ENCODE data around the gene BEND6. TPM values are rescaled to one million over a fixed set of nuclear protein-coding genes. Genes with fewer than 3 reads are reported as not detected.
"Not testable (repeated sequence)": the region's sequence is repeated elsewhere in the genome, so short reads cannot be mapped to it uniquely, and the experiment has no call there.

Gene BEND6
- total RNA-seq, 1 donor from 2014 or later: 0.38 TPM

GRCh38 chr6:57006101-57006500 lies 51.2 kb downstream of the BEND6 start:
- no peak for TF ChIP-seq CTCF (IDR thresholded peaks at IDR 0.05; ENCODE audit: borderline replicate concordance)
- intact Hi-C loops (cut with micrococcal nuclease): no loop called here

GRCh38 chr6:57008069-57008468 lies 53.2 kb downstream of the BEND6 start:
- intact Hi-C loops (cut with micrococcal nuclease); H3K9me3 ChIP-seq (replicated peaks); H3K4me3 ChIP-seq; H3K27ac ChIP-seq (replicated peaks); DNase-seq; H3K4me1 ChIP-seq; H3K27me3 ChIP-seq (ENCODE audit: low read depth); H3K36me3 ChIP-seq: not testable (repeated sequence)

More at GRCh38 chr6:57006101-57006500, 51.2 kb downstream of the BEND6 start:
- no peaks in the 10 kb centered on the region for H3K9me3 ChIP-seq (replicated peaks)
- no peak for DNase-seq
- no peak overlapping the region for H3K4me3 ChIP-seq
- H3K27ac ChIP-seq (replicated peaks): no peak overlapping the region
- H3K4me1 ChIP-seq: no peaks in the 10 kb centered on the region
- no peaks in the 10 kb centered on the region for H3K36me3 ChIP-seq
- no peaks in the 10 kb centered on the region for H3K27me3 ChIP-seq (ENCODE audit: low read depth)

- intact Hi-C loops (cut with micrococcal nuclease): no loop called here
- Histone ChIP-seq H3K4me3 (no peak overlapping the region), H3K27ac (replicated peaks) (no peak overlapping the region), H3K36me3 (no peaks in the 10 kb centered on the region), H3K9me3 (replicated peaks) (no peaks in the 10 kb centered on the region), H3K27me3 (ENCODE audit: low read depth) (no peaks in the 10 kb centered on the region), H3K4me1 (no peaks in the 10 kb centered on the region)
- TF ChIP-seq CTCF (IDR thresholded peaks at IDR 0.05; ENCODE audit: borderline replicate concordance): no peak
- no peak for DNase-seq
Measured at GRCh38 chr6:57013521-57013926, 58.6 kb downstream of the BEND6 start.

GRCh38 chr6:57017069-57017468 lies 62.2 kb downstream of the BEND6 start:
- intact Hi-C loops (cut with micrococcal nuclease): no loop called here
- no peak overlapping the region for H3K4me3 ChIP-seq

GRCh38 chr6:57017841-57018240 lies 62.9 kb downstream of the BEND6 start:
- TF ChIP-seq CTCF (IDR thresholded peaks at IDR 0.05; ENCODE audit: borderline replicate concordance): no peak
- H3K36me3 ChIP-seq: no peaks in the 10 kb centered on the region
- H3K27ac ChIP-seq (replicated peaks): no peak overlapping the region
- no peaks in the 10 kb centered on the region for H3K27me3 ChIP-seq (ENCODE audit: low read depth)
- intact Hi-C loops (cut with micrococcal nuclease): no loop called here
- H3K4me3 ChIP-seq: no peak overlapping the region
- H3K4me1 ChIP-seq: no peaks in the 10 kb centered on the region
- DNase-seq: no peak
- H3K9me3 ChIP-seq (replicated peaks): no peaks in the 10 kb centered on the region

More at GRCh38 chr6:57017069-57017468, 62.2 kb downstream of the BEND6 start:
- no peaks in the 10 kb centered on the region for H3K4me1 ChIP-seq
- H3K27ac ChIP-seq (replicated peaks): no peak overlapping the region
- TF ChIP-seq CTCF (IDR thresholded peaks at IDR 0.05; ENCODE audit: borderline replicate concordance): no peak
- no peaks in the 10 kb centered on the region for H3K36me3 ChIP-seq
- no peaks in the 10 kb centered on the region for H3K9me3 ChIP-seq (replicated peaks)
- DNase-seq: no peak
- H3K27me3 ChIP-seq (ENCODE audit: low read depth): no peaks in the 10 kb centered on the region

GRCh38 chr6:57019434-57019833 lies 64.5 kb downstream of the BEND6 start:
- no peak for TF ChIP-seq CTCF (IDR thresholded peaks at IDR 0.05; ENCODE audit: borderline replicate concordance)
- intact Hi-C loops (cut with micrococcal nuclease): no loop called here
- DNase-seq: no peak

More at GRCh38 chr6:57019434-57019833, 64.5 kb downstream of the BEND6 start:
- Histone ChIP-seq H3K36me3 (no peaks in the 10 kb centered on the region), H3K4me3 (no peak overlapping the region), H3K4me1 (no peaks in the 10 kb centered on the region), H3K27ac (replicated peaks) (no peak overlapping the region), H3K9me3 (replicated peaks) (peaks cover 12% of the 10 kb centered on the region), H3K27me3 (ENCODE audit: low read depth) (no peaks in the 10 kb centered on the region)
